Measurements from ENCODE around the gene TCERG1L.
"Not testable (repeated sequence)": the region's sequence is repeated elsewhere in the genome, so short reads cannot be mapped to it uniquely, and the experiment has no call there.

The TCERG1L gene

DNA sequence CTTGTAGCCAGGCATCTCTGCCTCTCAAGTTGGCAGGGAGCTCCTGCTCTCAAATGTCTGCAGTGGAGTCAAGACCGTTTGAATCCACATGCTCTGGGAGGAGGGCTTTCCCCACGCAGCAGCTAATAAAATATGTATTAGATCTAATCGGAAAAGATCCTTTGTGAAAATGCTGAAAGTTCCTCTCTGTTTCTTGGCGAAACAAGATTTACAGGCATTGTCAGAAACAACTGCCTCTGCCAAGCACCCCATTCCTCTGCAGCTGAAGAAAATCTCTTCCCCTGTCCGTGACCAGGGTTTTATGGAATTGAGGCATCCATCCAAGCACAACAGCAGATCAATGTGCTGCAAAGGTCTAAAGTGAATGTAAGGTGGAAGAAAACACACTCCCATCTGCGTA is 165.8 kb downstream of the TCERG1L start:
- no peak for TF ChIP-seq POLR2A (IDR thresholded peaks at IDR 0.05; ENCODE audit: low read depth, low read length)
- DNase-seq (ENCODE audit: insufficient read length, low spot score) (no peak), FAIRE-seq (no peak)

DNA sequence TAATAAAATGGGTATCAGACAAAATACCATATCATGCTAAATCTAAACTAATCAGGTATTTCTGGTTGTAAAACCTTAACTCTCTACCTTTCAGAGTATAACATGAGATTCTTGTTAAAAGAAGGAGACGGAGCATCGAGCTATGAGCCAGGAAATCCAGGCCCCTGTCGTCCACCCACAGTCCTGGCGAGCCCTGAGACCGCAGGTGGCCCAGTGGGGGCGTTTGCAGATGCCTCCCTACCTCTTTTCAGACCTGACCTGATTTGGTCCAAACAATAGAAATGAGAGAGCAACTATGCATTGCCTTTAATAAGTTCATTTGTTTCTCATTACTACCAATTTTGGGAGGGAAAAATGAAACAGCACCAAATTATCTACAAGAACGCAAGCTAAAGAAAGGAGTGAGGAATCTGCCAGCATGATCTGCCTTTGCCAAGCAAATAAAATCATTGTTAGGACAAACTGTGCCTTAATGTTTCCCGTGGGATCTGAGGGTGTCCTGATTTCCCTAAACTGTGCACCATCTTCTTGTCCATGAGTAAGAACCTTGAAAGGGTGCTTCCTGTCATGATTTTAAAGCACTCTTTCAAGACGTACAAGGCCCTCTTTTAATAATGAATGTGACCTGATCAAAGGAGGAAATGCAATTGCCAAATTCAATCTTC is 166.7 kb downstream of the TCERG1L start:
- DNase-seq (ENCODE audit: insufficient read length, low spot score), result no peak
- FAIRE-seq, result no peak
- no peak for TF ChIP-seq POLR2A (IDR thresholded peaks at IDR 0.05; ENCODE audit: low read depth, low read length)

DNA sequence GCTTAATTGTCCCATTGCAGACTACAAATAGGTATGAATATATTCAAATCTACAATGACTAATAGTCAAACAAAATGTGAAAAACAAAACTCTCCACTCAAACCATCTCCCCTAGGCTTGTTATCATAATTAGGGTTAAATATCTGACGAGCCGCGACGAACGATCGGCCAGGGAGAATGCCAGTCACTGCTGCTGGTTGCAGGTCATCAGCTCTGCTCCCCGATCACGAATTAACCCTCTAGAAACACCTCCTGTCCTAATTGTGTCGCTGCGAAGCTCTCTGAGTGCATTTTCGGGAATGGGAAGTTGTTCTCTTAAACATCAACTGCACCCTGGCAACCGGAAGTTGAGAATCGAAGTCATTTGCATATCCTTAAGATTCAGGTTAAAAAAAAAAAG is 167.3 kb downstream of the TCERG1L start:
- FAIRE-seq, result no peak
- no peak for DNase-seq (ENCODE audit: insufficient read length, low spot score)
- no peak for TF ChIP-seq POLR2A (IDR thresholded peaks at IDR 0.05; ENCODE audit: low read depth, low read length)

DNA sequence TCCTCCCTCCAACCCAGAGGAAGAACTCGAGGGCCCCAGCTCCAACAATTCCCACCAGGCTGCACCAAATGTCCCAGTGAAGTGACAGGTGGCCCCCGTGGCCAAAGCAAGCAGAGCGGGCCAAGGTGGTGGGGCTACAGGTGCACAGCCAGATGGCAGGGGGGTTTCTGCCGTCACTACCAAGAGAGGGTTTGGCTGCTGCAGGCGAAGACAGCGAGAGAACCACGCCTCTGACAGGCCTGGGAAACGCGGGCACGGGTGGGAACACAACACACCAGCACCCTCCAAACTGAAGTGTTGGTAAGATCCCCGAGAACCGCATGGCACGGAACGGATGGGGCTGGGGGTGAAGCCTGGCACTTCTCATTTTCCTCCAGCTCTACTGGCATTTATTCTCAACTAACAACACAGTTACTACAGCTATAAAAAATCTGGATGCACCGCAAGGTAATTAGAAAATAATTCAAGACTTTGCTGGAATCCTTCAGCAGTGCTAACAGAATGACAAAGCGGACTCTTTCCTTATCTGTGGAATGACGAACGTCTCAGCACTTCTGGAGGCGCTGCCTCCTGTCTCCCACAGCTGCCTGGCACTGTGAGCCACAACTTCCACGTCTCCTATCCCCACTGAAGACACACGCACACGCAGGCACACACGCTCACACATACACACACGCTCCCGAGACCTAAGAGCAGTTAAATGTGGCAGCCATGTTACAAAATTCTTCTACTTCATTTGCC is 167.9 kb downstream of the TCERG1L start:
- DNase-seq (ENCODE audit: insufficient read length, low spot score) (no peak), FAIRE-seq (no peak)
- no peak for TF ChIP-seq POLR2A (IDR thresholded peaks at IDR 0.05; ENCODE audit: low read depth, low read length)

DNA sequence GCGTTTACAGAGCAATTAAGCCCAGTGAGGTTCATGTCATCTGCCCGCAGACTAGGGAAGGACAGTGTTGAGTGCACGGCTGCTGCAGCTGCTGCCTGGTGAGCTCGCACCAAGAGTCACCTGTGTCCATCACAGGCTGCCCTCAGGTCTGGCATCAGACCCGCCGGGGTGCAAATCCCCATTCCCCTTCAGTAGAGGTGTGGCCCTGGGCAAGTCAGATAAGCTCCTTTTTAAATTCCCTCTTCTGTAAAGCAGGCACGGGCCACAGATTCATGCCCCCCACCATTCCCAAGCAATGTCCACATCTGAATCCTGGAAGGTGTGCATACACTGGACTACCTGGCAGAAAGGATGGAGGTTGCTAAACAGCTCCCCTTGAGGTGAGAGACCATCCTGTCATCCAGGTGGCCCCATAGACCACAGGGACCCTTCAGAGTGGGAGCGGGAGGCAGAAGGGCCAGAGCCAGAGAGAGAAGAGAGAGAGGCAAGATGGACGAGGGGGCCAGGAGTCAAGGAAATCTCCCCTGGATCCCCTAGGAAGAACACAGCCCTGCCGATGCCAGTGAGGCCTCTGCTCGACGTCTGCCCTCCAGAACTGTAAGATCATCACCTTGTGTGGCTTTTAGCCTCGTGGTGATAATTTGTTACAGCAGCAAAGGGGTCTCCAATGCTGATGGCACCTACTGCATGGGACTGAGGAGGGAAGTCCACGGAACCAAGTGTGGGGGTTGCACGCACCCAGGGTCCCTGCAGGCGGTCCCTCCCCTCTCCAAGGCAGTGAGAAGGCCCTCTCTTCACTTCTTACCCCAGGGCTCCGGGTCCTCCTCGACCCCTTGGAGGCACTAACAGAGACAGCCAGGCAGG is 168.8 kb downstream of the TCERG1L start:
- DNase-seq (ENCODE audit: insufficient read length, low spot score) (no peak), FAIRE-seq (no peak)
- TF ChIP-seq POLR2A (IDR thresholded peaks at IDR 0.05; ENCODE audit: low read depth, low read length), result no peak

DNA sequence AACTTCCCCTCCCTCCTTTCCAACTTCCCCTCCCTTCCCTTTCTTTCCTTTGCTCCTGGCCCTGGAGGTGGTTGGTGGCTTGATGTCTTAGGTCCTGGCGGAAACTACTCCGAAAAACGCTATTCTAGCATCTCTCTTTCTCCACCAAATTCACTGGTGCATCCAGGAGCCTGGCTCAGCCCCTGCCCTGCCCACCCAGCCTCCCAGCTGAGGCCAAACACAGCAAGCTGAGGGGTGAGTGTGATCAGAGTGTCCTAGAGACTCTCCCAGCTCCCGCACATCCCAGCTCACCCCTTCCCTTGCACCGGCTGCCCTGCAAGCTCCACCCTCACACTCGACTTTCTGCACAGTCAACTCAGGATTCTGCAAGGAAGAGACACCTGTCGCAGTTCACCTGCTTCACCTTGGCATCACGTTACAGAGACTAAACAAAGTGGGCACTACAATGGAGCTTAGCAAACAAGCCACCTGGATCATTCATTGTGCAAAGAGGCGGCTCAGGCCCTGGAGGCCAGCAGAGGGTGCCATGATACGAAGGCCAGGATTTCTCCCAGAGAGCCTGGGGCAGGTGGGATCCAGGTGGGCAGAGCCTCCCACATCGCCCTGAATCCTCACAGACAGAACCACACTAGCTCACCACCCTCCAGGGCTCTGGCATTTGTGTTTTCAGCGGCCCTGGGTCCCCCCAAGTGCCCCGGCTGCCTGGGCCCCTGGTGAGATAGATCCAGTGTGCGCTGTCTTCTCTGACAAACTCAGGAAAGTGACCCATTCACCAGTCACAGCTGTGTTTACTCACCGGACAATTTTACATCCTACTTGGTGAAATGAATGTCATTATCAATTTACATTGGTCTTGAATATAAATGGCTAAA is 169.6 kb downstream of the TCERG1L start:
- no peak for TF ChIP-seq POLR2A (IDR thresholded peaks at IDR 0.05; ENCODE audit: low read depth, low read length)
- FAIRE-seq (no peak), DNase-seq (ENCODE audit: insufficient read length, low spot score) (no peak)

DNA sequence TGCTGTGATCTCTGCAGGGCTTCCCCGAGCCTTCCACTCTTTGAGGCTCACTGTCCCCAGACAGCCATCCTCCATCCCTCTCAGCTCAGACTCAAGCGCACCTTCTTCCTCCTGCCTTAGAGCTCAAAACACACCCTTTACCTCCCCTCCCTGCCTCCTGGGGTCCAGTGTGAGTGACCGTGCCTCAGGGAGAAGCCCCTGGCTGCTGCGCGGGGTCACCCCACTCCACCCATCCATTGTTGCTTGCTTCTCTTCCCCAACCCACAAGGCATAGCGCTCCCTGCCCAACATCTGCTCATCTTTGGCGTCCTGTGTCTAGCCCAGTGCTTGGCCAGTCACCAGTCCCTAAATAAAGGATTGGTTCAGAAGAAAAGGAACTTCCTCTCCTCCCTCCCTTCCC is 170.3 kb downstream of the TCERG1L start:
- no peak for TF ChIP-seq POLR2A (IDR thresholded peaks at IDR 0.05; ENCODE audit: low read depth, low read length)
- no peak for DNase-seq (ENCODE audit: insufficient read length, low spot score)
- no peak for FAIRE-seq

DNA sequence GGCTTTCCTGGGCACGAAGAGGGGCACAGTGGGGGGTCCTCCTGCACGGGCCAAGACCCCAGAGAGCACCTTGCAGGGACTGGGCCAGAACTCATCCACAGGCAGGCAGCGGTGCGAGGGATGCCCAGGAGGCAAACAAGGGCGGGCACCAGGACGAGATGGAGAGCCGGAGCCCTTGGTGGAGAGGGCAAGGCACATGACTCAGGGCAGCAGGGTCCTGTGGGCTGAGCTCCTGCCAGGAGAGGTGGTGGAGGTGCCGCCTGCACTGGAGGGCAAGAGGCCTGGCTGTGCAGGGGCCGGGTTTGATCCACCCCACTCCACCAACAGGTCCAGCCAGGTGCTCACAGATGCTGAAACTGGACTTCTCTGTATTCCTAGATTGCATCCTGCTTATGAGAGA is 170.9 kb downstream of the TCERG1L start:
- no peak for TF ChIP-seq POLR2A (IDR thresholded peaks at IDR 0.05; ENCODE audit: low read depth, low read length)
- no peak for FAIRE-seq
- DNase-seq (ENCODE audit: insufficient read length, low spot score), result no peak

DNA sequence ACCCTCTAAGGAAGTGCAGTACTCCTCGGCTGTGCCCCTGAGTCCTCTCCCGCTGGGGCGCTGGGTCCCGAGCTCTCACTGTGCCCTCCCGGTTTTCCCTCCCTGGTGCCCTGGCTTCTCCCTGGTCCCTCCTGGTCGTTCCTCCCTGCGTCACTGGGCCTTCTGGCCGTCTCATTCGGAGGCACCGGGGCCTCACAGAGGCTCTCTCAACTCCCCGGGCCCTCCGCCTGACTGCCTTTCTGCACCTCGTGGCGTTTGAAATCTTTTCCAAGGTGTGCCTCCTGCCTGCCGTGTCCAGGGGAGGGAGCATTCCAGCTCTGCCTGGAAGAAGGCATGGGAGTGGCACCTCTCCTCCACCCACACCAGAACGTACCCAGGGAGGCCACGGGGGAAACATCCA is 174.3 kb downstream of the TCERG1L start:
- no peak for FAIRE-seq
- no peak for TF ChIP-seq POLR2A (IDR thresholded peaks at IDR 0.05; ENCODE audit: low read depth, low read length)
- DNase-seq (ENCODE audit: insufficient read length, low spot score), result no peak

DNA sequence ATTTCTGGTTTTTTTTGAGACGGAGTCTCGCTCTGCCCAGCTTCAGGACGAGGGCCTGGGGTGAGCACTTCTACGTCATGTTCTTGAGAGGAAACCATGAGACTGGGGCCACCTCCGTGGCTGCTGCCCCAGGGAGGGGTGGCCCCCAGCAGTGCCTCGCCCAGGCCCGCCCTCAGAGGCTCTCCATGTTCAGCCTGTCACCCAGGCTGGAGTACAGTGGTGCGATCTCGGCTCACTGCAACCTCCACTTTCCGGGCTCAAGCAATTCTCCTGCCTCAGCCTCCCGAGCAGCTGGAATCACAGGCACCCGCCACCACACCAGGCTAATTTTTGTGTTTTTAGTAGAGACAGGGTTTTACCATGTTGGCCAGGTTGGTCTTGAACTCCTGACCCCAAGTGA is 175.2 kb downstream of the TCERG1L start:
- DNase-seq (ENCODE audit: insufficient read length, low spot score); FAIRE-seq: not testable (repeated sequence)

DNA sequence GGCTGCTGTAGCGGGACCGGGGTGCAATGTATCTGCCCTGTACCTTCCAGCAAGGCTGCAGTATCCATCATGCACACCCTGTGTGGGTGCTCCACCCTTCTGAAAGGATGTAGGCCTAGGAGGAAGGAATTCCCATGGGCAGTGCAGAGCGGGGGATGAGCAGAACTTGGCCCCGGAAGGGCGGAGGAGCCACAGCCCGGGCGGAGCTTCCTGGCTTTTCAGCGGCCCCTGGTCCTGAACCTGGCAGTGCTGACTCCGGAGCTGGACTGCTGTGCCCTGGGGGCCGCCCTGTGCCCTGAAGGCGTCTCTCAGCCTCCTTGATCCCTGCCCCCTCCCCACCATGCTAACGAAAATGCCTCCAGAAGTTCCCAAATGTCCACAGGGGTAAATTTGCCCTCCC is 175.8 kb downstream of the TCERG1L start:
- FAIRE-seq (no peak), DNase-seq (ENCODE audit: insufficient read length, low spot score) (no peak)
- no peak for TF ChIP-seq POLR2A (IDR thresholded peaks at IDR 0.05; ENCODE audit: low read depth, low read length)

DNA sequence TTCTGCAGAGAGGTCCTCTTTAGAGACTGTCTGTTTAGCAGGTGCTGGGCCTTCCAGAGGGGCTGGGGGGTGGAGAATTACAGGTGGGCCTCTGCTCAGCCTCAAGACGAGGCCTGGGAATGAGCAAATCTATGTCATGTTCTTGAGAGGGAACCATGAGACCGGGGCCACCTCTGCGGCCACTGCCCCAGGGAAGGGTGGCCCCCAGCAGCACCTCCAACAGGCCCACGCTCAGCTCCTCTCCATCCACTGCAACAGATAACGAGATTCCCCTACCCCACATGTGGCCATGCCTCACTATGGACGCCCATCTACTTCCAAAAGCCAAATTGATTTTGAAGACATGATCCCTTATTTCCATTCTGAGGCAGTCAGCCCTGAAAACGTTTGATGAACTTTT is 176.9 kb downstream of the TCERG1L start:
- TF ChIP-seq POLR2A (IDR thresholded peaks at IDR 0.05; ENCODE audit: low read depth, low read length), result no peak
- FAIRE-seq (no peak), DNase-seq (ENCODE audit: insufficient read length, low spot score) (no peak)

DNA sequence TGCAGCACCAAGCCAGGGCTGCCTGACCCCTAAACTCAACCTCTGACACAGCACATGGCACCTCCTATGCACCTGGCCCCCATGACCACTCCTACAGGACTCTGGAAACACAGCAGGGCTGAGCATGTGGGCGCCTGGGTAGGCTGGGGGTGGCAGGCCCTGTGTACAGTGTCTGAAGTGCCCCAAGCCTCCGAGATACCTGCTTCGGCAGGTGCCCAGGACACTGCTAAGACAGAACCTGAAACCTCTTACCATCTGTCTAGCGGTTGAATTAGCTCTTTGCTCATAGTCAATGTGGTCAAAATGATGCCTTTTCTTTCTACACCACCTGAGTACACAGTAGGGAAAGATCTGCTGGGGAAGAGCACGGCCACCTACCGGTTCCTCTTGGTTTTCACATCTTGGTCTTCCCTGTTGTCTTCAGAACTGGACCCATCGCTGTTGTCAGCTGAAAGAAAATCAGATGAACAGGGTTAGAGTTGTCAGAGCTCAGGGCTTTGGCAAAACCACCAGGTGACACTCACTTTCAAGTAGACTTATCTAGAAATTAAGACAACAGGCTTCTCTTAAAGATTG is 177.4 kb downstream of the TCERG1L start:
- FAIRE-seq (no peak), DNase-seq (ENCODE audit: insufficient read length, low spot score) (no peak)
- TF ChIP-seq POLR2A (IDR thresholded peaks at IDR 0.05; ENCODE audit: low read depth, low read length), result no peak
